Measurements from ENCODE around the gene NRARP. TPM values are rescaled to one million over a fixed set of nuclear protein-coding genes. Genes with fewer than 3 reads are reported as not detected.

Gene NRARP
- total and polyA plus RNA-seq, 2 donors: 1.6 to 3.1 TPM

GRCh38 chr9:137308057-137308619 lies 6.1 kb upstream of the NRARP start:
- WGBS: 93% methylated on average over 20 of the region's 20 CpGs
- no peak overlapping the region for H3K27ac ChIP-seq (ENCODE audit: low read depth in 1 of 2, low read length in 1 of 2)
- no peak for DNase-seq (ENCODE audit: low read depth in 6 of 9, low spot score in 9 of 9)

GRCh38 chr9:137307255-137308056 lies 5.4 kb upstream of the NRARP start:
- peaks cover 41 to 63% of the 10 kb centered on the region in 2 donors for H3K27me3 ChIP-seq (ENCODE audit: control insufficient read depth in 2 of 2, insufficient read depth in 1 of 2, low read length in 1 of 2)
- peaks cover 0 to 74% of the 10 kb centered on the region in 2 donors for H3K4me1 ChIP-seq (ENCODE audit: control insufficient read depth in 2 of 2, insufficient read depth in 2 of 2, low read length in 2 of 2)
- H3K4me3 ChIP-seq (ENCODE audit: low read length in 2 of 2): no peak overlapping the region
- H3K27ac ChIP-seq (ENCODE audit: low read depth in 1 of 2, low read length in 1 of 2): no peak overlapping the region
- WGBS: 46% methylated on average over 30 of the region's 30 CpGs
- H3K9me3 ChIP-seq (ENCODE audit: control insufficient read depth in 2 of 2, insufficient read depth in 1 of 2, low read length in 1 of 2): no peaks in the 10 kb centered on the region
- H3K36me3 ChIP-seq (ENCODE audit: control insufficient read depth in 2 of 2, insufficient read depth in 2 of 2, low read length in 1 of 2): no peaks in the 10 kb centered on the region
- DNase-seq (ENCODE audit: low read depth in 6 of 9, low spot score in 9 of 9): no peak

More at GRCh38 chr9:137308057-137308619, 6.1 kb upstream of the NRARP start:
- H3K27me3 ChIP-seq (ENCODE audit: control insufficient read depth in 2 of 2, insufficient read depth in 1 of 2, low read length in 1 of 2): peaks cover 34 to 57% of the 10 kb centered on the region in 2 donors
- no peak overlapping the region for H3K4me3 ChIP-seq (ENCODE audit: low read length in 2 of 2)
- no peaks in the 10 kb centered on the region for H3K36me3 ChIP-seq (ENCODE audit: control insufficient read depth in 2 of 2, insufficient read depth in 2 of 2, low read length in 1 of 2)
- peaks cover 0 to 72% of the 10 kb centered on the region in 2 donors for H3K4me1 ChIP-seq (ENCODE audit: control insufficient read depth in 2 of 2, insufficient read depth in 2 of 2, low read length in 2 of 2)
- no peaks in the 10 kb centered on the region for H3K9me3 ChIP-seq (ENCODE audit: control insufficient read depth in 2 of 2, insufficient read depth in 1 of 2, low read length in 1 of 2)

GRCh38 chr9:137306850-137307254 lies 4.8 kb upstream of the NRARP start:
- peak overlapping the region in 1 of 2 donors; percentile 54 for H3K27ac ChIP-seq (ENCODE audit: low read depth in 1 of 2, low read length in 1 of 2)
- no peak overlapping the region for H3K4me3 ChIP-seq (ENCODE audit: low read length in 2 of 2)
- peaks cover 0 to 70% of the 10 kb centered on the region in 2 donors for H3K4me1 ChIP-seq (ENCODE audit: control insufficient read depth in 2 of 2, insufficient read depth in 2 of 2, low read length in 2 of 2)
- no peaks in the 10 kb centered on the region for H3K9me3 ChIP-seq (ENCODE audit: control insufficient read depth in 2 of 2, insufficient read depth in 1 of 2, low read length in 1 of 2)
- H3K36me3 ChIP-seq (ENCODE audit: control insufficient read depth in 2 of 2, insufficient read depth in 2 of 2, low read length in 1 of 2): no peaks in the 10 kb centered on the region
- no peak for DNase-seq (ENCODE audit: low read depth in 6 of 9, low spot score in 9 of 9)
- peaks cover 44 to 65% of the 10 kb centered on the region in 2 donors for H3K27me3 ChIP-seq (ENCODE audit: control insufficient read depth in 2 of 2, insufficient read depth in 1 of 2, low read length in 1 of 2)
- WGBS: 55% methylated on average over 23 of the region's 23 CpGs

- H3K9me3 ChIP-seq (ENCODE audit: control insufficient read depth in 2 of 2, insufficient read depth in 1 of 2, low read length in 1 of 2): no peaks in the 10 kb centered on the region
- no peaks in the 10 kb centered on the region for H3K36me3 ChIP-seq (ENCODE audit: control insufficient read depth in 2 of 2, insufficient read depth in 2 of 2, low read length in 1 of 2)
- H3K27me3 ChIP-seq (ENCODE audit: control insufficient read depth in 2 of 2, insufficient read depth in 1 of 2, low read length in 1 of 2): peaks cover 49 to 70% of the 10 kb centered on the region in 2 donors
- H3K4me1 ChIP-seq (ENCODE audit: control insufficient read depth in 2 of 2, insufficient read depth in 2 of 2, low read length in 2 of 2): peaks cover 3 to 67% of the 10 kb centered on the region in 2 donors
- H3K27ac ChIP-seq (ENCODE audit: low read depth in 1 of 2, low read length in 1 of 2): peak overlapping the region; percentile 72 to 77
- WGBS: 46% methylated on average over 30 of the region's 30 CpGs
- no peak for DNase-seq (ENCODE audit: low read depth in 6 of 9, low spot score in 9 of 9)
- H3K4me3 ChIP-seq (ENCODE audit: low read length in 2 of 2): no peak overlapping the region
Measured at GRCh38 chr9:137306066-137306849, 4.2 kb upstream of the NRARP start.

GRCh38 chr9:137305798-137306065 lies 3.7 kb upstream of the NRARP start:
- H3K9me3 ChIP-seq (ENCODE audit: control insufficient read depth in 2 of 2, insufficient read depth in 1 of 2, low read length in 1 of 2): no peaks in the 10 kb centered on the region
- no peak for DNase-seq (ENCODE audit: low read depth in 6 of 9, low spot score in 9 of 9)
- H3K27me3 ChIP-seq (ENCODE audit: control insufficient read depth in 2 of 2, insufficient read depth in 1 of 2, low read length in 1 of 2): peaks cover 55 to 75% of the 10 kb centered on the region in 2 donors
- no peaks in the 10 kb centered on the region for H3K36me3 ChIP-seq (ENCODE audit: control insufficient read depth in 2 of 2, insufficient read depth in 2 of 2, low read length in 1 of 2)
- peaks cover 8 to 62% of the 10 kb centered on the region in 2 donors for H3K4me1 ChIP-seq (ENCODE audit: control insufficient read depth in 2 of 2, insufficient read depth in 2 of 2, low read length in 2 of 2)
- H3K27ac ChIP-seq (ENCODE audit: low read depth in 1 of 2, low read length in 1 of 2): peak overlapping the region; percentile 72 to 77
- WGBS: 41% methylated on average over 8 of the region's 8 CpGs
- no peak overlapping the region for H3K4me3 ChIP-seq (ENCODE audit: low read length in 2 of 2)

- H3K4me3 ChIP-seq (ENCODE audit: low read length in 2 of 2): no peak overlapping the region
- H3K27me3 ChIP-seq (ENCODE audit: control insufficient read depth in 2 of 2, insufficient read depth in 1 of 2, low read length in 1 of 2): peaks cover 59 to 80% of the 10 kb centered on the region in 2 donors
Measured at GRCh38 chr9:137305060-137305797, 3.2 kb upstream of the NRARP start.

GRCh38 chr9:137304383-137305059 lies 2.5 kb upstream of the NRARP start:
- 70% methylated on average over 16 of the region's 16 CpGs for WGBS
- Histone ChIP-seq H3K4me1 (ENCODE audit: control insufficient read depth in 2 of 2, insufficient read depth in 2 of 2, low read length in 2 of 2) (peaks cover 8 to 63% of the 10 kb centered on the region in 2 donors), H3K36me3 (ENCODE audit: control insufficient read depth in 2 of 2, insufficient read depth in 2 of 2, low read length in 1 of 2) (no peaks in the 10 kb centered on the region), H3K27ac (ENCODE audit: low read depth in 1 of 2, low read length in 1 of 2) (peak overlapping the region; percentile 32 to 36), H3K4me3 (ENCODE audit: low read length in 2 of 2) (no peak overlapping the region), H3K27me3 (ENCODE audit: control insufficient read depth in 2 of 2, insufficient read depth in 1 of 2, low read length in 1 of 2) (peaks cover 66 to 87% of the 10 kb centered on the region in 2 donors), H3K9me3 (ENCODE audit: control insufficient read depth in 2 of 2, insufficient read depth in 1 of 2, low read length in 1 of 2) (no peaks in the 10 kb centered on the region)
- DNase-seq (ENCODE audit: low read depth in 6 of 9, low spot score in 9 of 9): no peak

More at GRCh38 chr9:137305060-137305797, 3.2 kb upstream of the NRARP start:
- Histone ChIP-seq H3K4me1 (ENCODE audit: control insufficient read depth in 2 of 2, insufficient read depth in 2 of 2, low read length in 2 of 2) (peaks cover 8 to 59% of the 10 kb centered on the region in 2 donors), H3K36me3 (ENCODE audit: control insufficient read depth in 2 of 2, insufficient read depth in 2 of 2, low read length in 1 of 2) (no peaks in the 10 kb centered on the region), H3K9me3 (ENCODE audit: control insufficient read depth in 2 of 2, insufficient read depth in 1 of 2, low read length in 1 of 2) (no peaks in the 10 kb centered on the region), H3K27ac (ENCODE audit: low read depth in 1 of 2, low read length in 1 of 2) (peak overlapping the region; percentile 72 to 77)
- WGBS: 57% methylated on average over 36 of the region's 36 CpGs
- DNase-seq (ENCODE audit: low read depth in 6 of 9, low spot score in 9 of 9): peak in 1 of 9 donors; percentile 56

GRCh38 chr9:137303893-137304382 lies 1.9 kb upstream of the NRARP start:
- no peak for DNase-seq (ENCODE audit: low read depth in 6 of 9, low spot score in 9 of 9)
- no peaks in the 10 kb centered on the region for H3K36me3 ChIP-seq (ENCODE audit: control insufficient read depth in 2 of 2, insufficient read depth in 2 of 2, low read length in 1 of 2)
- H3K4me3 ChIP-seq (ENCODE audit: low read length in 2 of 2): no peak overlapping the region
- H3K9me3 ChIP-seq (ENCODE audit: control insufficient read depth in 2 of 2, insufficient read depth in 1 of 2, low read length in 1 of 2): no peaks in the 10 kb centered on the region
- H3K27ac ChIP-seq (ENCODE audit: low read depth in 1 of 2, low read length in 1 of 2): peak overlapping the region; percentile 26 to 58
- peaks cover 72 to 90% of the 10 kb centered on the region in 2 donors for H3K27me3 ChIP-seq (ENCODE audit: control insufficient read depth in 2 of 2, insufficient read depth in 1 of 2, low read length in 1 of 2)
- H3K4me1 ChIP-seq (ENCODE audit: control insufficient read depth in 2 of 2, insufficient read depth in 2 of 2, low read length in 2 of 2): peaks cover 8 to 67% of the 10 kb centered on the region in 2 donors
- WGBS: 92% methylated on average over 22 of the region's 22 CpGs

Data from thymus (tissue), 11 donors.